H9 (cell line): ENCODE results near the gene PHOX2B. TPM values are rescaled to one million over a fixed set of nuclear protein-coding genes. Genes with fewer than 3 reads are reported as not detected.

Source experiments
- DNase-seq: peaks from one replicate; pipeline ENCODE4 v3.0.0-alpha.2; 2017
- H2AFZ ChIP-seq: one replicate; pipeline ENCODE4 v1.6.1; 2013; ENCODE audit warnings: mild to moderate bottlenecking, low read length, control low read depth, moderate library complexity
- H2AK5ac ChIP-seq: 2 replicates; pipeline ENCODE4 v1.6.1; 2013; ENCODE audit warnings: low read length, control low read depth, mixed read lengths; ENCODE audit not compliant: insufficient read length
- H2BK120ac ChIP-seq: one replicate; pipeline ENCODE4 v1.6.1; 2013; ENCODE audit warnings: low read depth, mild to moderate bottlenecking, low read length, control low read depth, inconsistent platforms; ENCODE audit not compliant: poor library complexity, severe bottlenecking
- H2BK12ac ChIP-seq: 2 replicates; pipeline ENCODE4 v1.6.1; 2013; ENCODE audit warnings: low read length, control low read depth, mixed read lengths, low read depth; ENCODE audit not compliant: insufficient read length
- H2BK15ac ChIP-seq: 2 replicates; pipeline ENCODE4 v1.6.1; 2013; ENCODE audit warnings: low read depth, low read length, control low read depth
- H2BK20ac ChIP-seq: one replicate; pipeline ENCODE4 v1.6.1; 2013; ENCODE audit warnings: low read depth, mild to moderate bottlenecking, low read length, control low read depth, inconsistent platforms; ENCODE audit not compliant: poor library complexity, severe bottlenecking
- H2BK5ac ChIP-seq: 2 replicates; pipeline ENCODE4 v1.6.1; 2013; ENCODE audit warnings: low read length, control low read depth, mixed read lengths; ENCODE audit not compliant: insufficient read length
- H3K14ac ChIP-seq: 2 replicates; pipeline ENCODE4 v1.6.1; 2013; ENCODE audit warnings: low read length, control low read depth; ENCODE audit not compliant: insufficient read depth
- H3K18ac ChIP-seq: 2 replicates; pipeline ENCODE4 v1.6.1; 2013; ENCODE audit warnings: low read depth, mild to moderate bottlenecking, mixed read lengths, low read length, control low read depth; ENCODE audit not compliant: insufficient read length
- H3K23ac ChIP-seq: 2 replicates; pipeline ENCODE4 v1.6.1; 2013; ENCODE audit warnings: low read length, control low read depth, mixed read lengths, low read depth; ENCODE audit not compliant: insufficient read length
- H3K23me2 ChIP-seq: 2 replicates; pipeline ENCODE4 v1.6.1; 2013; ENCODE audit warnings: low read depth, mild to moderate bottlenecking, mixed read lengths, low read length, control low read depth; ENCODE audit not compliant: insufficient read length, poor library complexity, severe bottlenecking
- H3K27ac ChIP-seq: 2 replicates; pipeline ENCODE4 v1.5.1; 2013; ENCODE audit warnings: low read length, control low read depth, mixed read lengths, low read depth; ENCODE audit not compliant: insufficient read length
- H3K27me3 ChIP-seq: 2 replicates; pipeline ENCODE4 v1.6.1; 2013; ENCODE audit warnings: low read length, control low read depth, inconsistent platforms; ENCODE audit not compliant: insufficient read depth
- H3K4ac ChIP-seq: 2 replicates; pipeline ENCODE4 v1.6.1; 2013; ENCODE audit warnings: low read depth, mild to moderate bottlenecking, control low read depth, inconsistent platforms, low read length, moderate library complexity
- H3K4me1 ChIP-seq: 2 replicates; pipeline ENCODE4 v1.6.1; 2013; ENCODE audit warnings: low read length, control low read depth, inconsistent platforms; ENCODE audit not compliant: insufficient read depth
- H3K4me2 ChIP-seq: 2 replicates; pipeline ENCODE4 v1.6.1; 2013; ENCODE audit warnings: low read length, control low read depth, mixed read lengths; ENCODE audit not compliant: insufficient read length, insufficient read depth
- H3K56ac ChIP-seq: 2 replicates; pipeline ENCODE4 v1.6.1; 2013; ENCODE audit warnings: low read depth, mild to moderate bottlenecking, mixed read lengths, low read length, control low read depth; ENCODE audit not compliant: insufficient read length
- H3K79me1 ChIP-seq: 2 replicates; pipeline ENCODE4 v1.6.1; 2013; ENCODE audit warnings: low read depth, mild to moderate bottlenecking, moderate library complexity, low read length, control low read depth, inconsistent platforms; ENCODE audit not compliant: insufficient read depth, poor library complexity, severe bottlenecking
- H3K79me2 ChIP-seq: 2 replicates; pipeline ENCODE4 v1.6.1; 2013; ENCODE audit warnings: low read length, control low read depth, inconsistent platforms; ENCODE audit not compliant: insufficient read depth
- H3K9ac ChIP-seq: 2 replicates; pipeline ENCODE4 v1.6.1; 2013; ENCODE audit warnings: low read length, control low read depth, mixed read lengths; ENCODE audit not compliant: insufficient read length; ENCODE audit errors: extremely low read depth
- H3K9me3 ChIP-seq: one replicate; pipeline ENCODE4 v1.6.1; 2013; ENCODE audit warnings: low read depth, low read length, inconsistent platforms; ENCODE audit not compliant: control insufficient read depth
- H3T11ph ChIP-seq: one replicate; pipeline ENCODE4 v1.6.1; 2013; ENCODE audit warnings: mild to moderate bottlenecking, low read length, control low read depth, inconsistent platforms
- H4K20me1 ChIP-seq: one replicate; pipeline ENCODE4 v1.6.1; 2013; ENCODE audit not compliant: control insufficient read depth, insufficient read length, insufficient read depth
- H4K5ac ChIP-seq: 2 replicates; pipeline ENCODE4 v1.6.1; 2013; ENCODE audit warnings: low read depth, mild to moderate bottlenecking, mixed read lengths, low read length, control low read depth; ENCODE audit not compliant: insufficient read length
- H4K8ac ChIP-seq: replicated peaks from 2 replicates; pipeline ENCODE4 v1.6.1; 2013; ENCODE audit warnings: low read length, control low read depth, mixed read lengths, low read depth; ENCODE audit not compliant: insufficient read length
- H4K91ac ChIP-seq: 2 replicates; pipeline ENCODE4 v1.6.1; 2013; ENCODE audit warnings: low read depth, mild to moderate bottlenecking, moderate library complexity, mixed read lengths, low read length, control low read depth; ENCODE audit not compliant: insufficient read length
- H3K27ac Mint-ChIP-seq, 3 experiments: 2 replicates in 2 of 3; 3 replicates in 1 of 3; pipeline ENCODE4 v1.8.0; 2020 to 2021; ENCODE audit warnings: mixed read lengths in 3 of 3, mild to moderate bottlenecking in 1 of 3, moderate library complexity in 1 of 3
- H3K27me3 Mint-ChIP-seq: 2 replicates; pipeline ENCODE4 v1.8.0; 2021; ENCODE audit warnings: low read depth, mild to moderate bottlenecking, moderate library complexity, mixed read lengths
- H3K36me3 Mint-ChIP-seq, 3 experiments: 2 replicates in 2 of 3; 3 replicates in 1 of 3; pipeline ENCODE4 v1.8.0; 2020 to 2021; ENCODE audit warnings: low read depth in 3 of 3, mixed read lengths in 3 of 3; ENCODE audit not compliant: insufficient read depth in 1 of 3
- H3K4me1 Mint-ChIP-seq, 2 experiments: 2 replicates each; pipeline ENCODE4 v1.8.0; 2020; ENCODE audit warnings: mixed read lengths in 2 of 2
- H3K4me3 Mint-ChIP-seq, 2 experiments: 2 replicates in 1 of 2; 3 replicates in 1 of 2; pipeline ENCODE4 v1.8.0; 2020 to 2021; ENCODE audit warnings: mild to moderate bottlenecking in 2 of 2, mixed read lengths in 2 of 2, moderate library complexity in 1 of 2
- H3K9me3 Mint-ChIP-seq, 2 experiments: 2 replicates in 1 of 2; 3 replicates in 1 of 2; pipeline ENCODE4 v1.8.0; 2020; ENCODE audit warnings: mild to moderate bottlenecking in 2 of 2, mixed read lengths in 2 of 2, moderate library complexity in 1 of 2
- CTCF ChIP-seq: fragments of 200-600 bp; sonication (generic); conservative IDR thresholded peaks from 3 replicates; pipeline ENCODE4 v1.8.0; 2021; ENCODE audit warnings: antibody characterized with exemption, mild to moderate bottlenecking
- WGBS: extraction: QIAGEN DNeasy Blood & Tissue Kit; methylation state at CpG from one replicate; pipeline ENCODE4 v1.1.7; 2013; ENCODE audit warnings: missing lambda C conversion rate, low lambda C conversion rate, mixed read lengths; ENCODE audit not compliant: insufficient read length; ENCODE audit errors: extremely low coverage; 5-methylcytosine and 5-hydroxymethylcytosine counted together
- total RNA-seq: library from RNA; stranded (reverse); gene quantifications from 2 replicates; pipeline ENCODE4 v1.2.1, GENCODE V29; 2021

PHOX2B gene
- total RNA-seq, 1 experiment from 2014 or later: not detected

GRCh38 chr4:41701983-41702382, 46.5 kb downstream of the PHOX2B start:
- DNase-seq: no peak
- Histone ChIP-seq H3T11ph (no peak overlapping the region), H2BK15ac (no peak overlapping the region), H3K9ac (no peak overlapping the region), H3K14ac (no peak overlapping the region), H3K9me3 (no peaks in the 10 kb centered on the region), H2BK20ac (no peak overlapping the region), H3K23me2 (no peaks in the 10 kb centered on the region), H3K27me3 (no peaks in the 10 kb centered on the region), H3K27ac (no peak overlapping the region), H2BK120ac (no peak overlapping the region), H3K79me1 (no peaks in the 10 kb centered on the region), H4K91ac (no peak overlapping the region), H4K20me1 (no peaks in the 10 kb centered on the region), H2AFZ (no peak overlapping the region), H3K4ac (no peak overlapping the region), H3K56ac (no peak overlapping the region), H2AK5ac (no peak overlapping the region), H2BK5ac (no peak overlapping the region), H3K4me2 (no peak overlapping the region), H4K5ac (no peak overlapping the region), H3K79me2 (no peaks in the 10 kb centered on the region), H3K4me1 (no peaks in the 10 kb centered on the region), H3K18ac (no peak overlapping the region), H2BK12ac (no peak overlapping the region), H3K23ac (no peak overlapping the region), H4K8ac (no peak overlapping the region)
- Mint-ChIP-seq H3K36me3 (no peaks in the 10 kb centered on the region), H3K4me3 (no peak overlapping the region), H3K27me3 (peaks cover 78% of the 10 kb centered on the region), H3K9me3 (no peaks in the 10 kb centered on the region), H3K27ac (no peak overlapping the region), H3K4me1 (0 out of 4 replicates have a peak, but pooled peaks cover 0 to under 1% of the 10 kb centered on the region in 2 experiments)
- TF ChIP-seq CTCF: no peak
- no CpG with 5 or more reads among the region's 3 CpGs for WGBS
